GM18498 (cell line): ENCODE measurements around the gene CST6.

Experiments
- ATAC-seq: cut with Tn5 transposase; IDR thresholded peaks from one replicate; pipeline ENCODE4 v1.9.1; 2021; ENCODE audit warnings: mild to moderate bottlenecking, moderate library complexity; ENCODE audit not compliant: unreplicated experiment

The CST6 gene

GRCh38 chr11:66011785-66012303 lies at the start of gene CST6:
Gene CST6 (plus strand): TSS chr11:66012008. CDS start chr11:66012045, 37 bp downstream.
- ATAC-seq: no peak

GRCh38 chr11:65962141-65962564 lies 49.7 kb upstream of the CST6 start:
- no peak for ATAC-seq

- no peak for ATAC-seq
Observed at GRCh38 chr11:65964906-65965305, 46.9 kb upstream of the CST6 start.

- ATAC-seq: no peak
Observed at GRCh38 chr11:65965986-65966762, 45.6 kb upstream of the CST6 start.

GRCh38 chr11:65967329-65967934 lies 44.4 kb upstream of the CST6 start:
- no peak for ATAC-seq

GRCh38 chr11:65968600-65969482 lies 43.0 kb upstream of the CST6 start:
- ATAC-seq: no peak

- ATAC-seq: no peak
Observed at GRCh38 chr11:65972116-65972515, 39.7 kb upstream of the CST6 start.

GRCh38 chr11:65973439-65974110 lies 38.2 kb upstream of the CST6 start:
- no peak for ATAC-seq

- no peak for ATAC-seq
Observed at GRCh38 chr11:65975771-65976170, 36.0 kb upstream of the CST6 start.

GRCh38 chr11:65976216-65977176 lies 35.3 kb upstream of the CST6 start:
- no peak for ATAC-seq

- ATAC-seq: no peak
Observed at GRCh38 chr11:65977621-65978390, 34.0 kb upstream of the CST6 start.

GRCh38 chr11:65978391-65979238 lies 33.2 kb upstream of the CST6 start:
- no peak for ATAC-seq

- no peak for ATAC-seq
Observed at GRCh38 chr11:65979261-65979759, 32.5 kb upstream of the CST6 start.

- no peak for ATAC-seq
Observed at GRCh38 chr11:65981101-65981740, 30.6 kb upstream of the CST6 start.

- ATAC-seq: no peak
Observed at GRCh38 chr11:65981972-65982823, 29.6 kb upstream of the CST6 start.

- no peak for ATAC-seq
Observed at GRCh38 chr11:65982824-65983588, 28.8 kb upstream of the CST6 start.
